Mesenchymal stem cell (in vitro differentiated cells and primary cell): ENCODE data around the gene FCHSD2.
"Not testable (repeated sequence)": the region's sequence is repeated elsewhere in the genome, so short reads cannot be mapped to it uniquely, and the experiment has no call there.

Source experiments
- DNase-seq: peaks from one replicate; pipeline ENCODE4 v3.0.0-alpha.2; 2013
- H2AFZ ChIP-seq: one replicate; pipeline ENCODE4 v1.6.1; 2013; ENCODE audit warnings: low read depth, mild to moderate bottlenecking, control low read depth, inconsistent platforms, low read length, moderate library complexity
- H2AK5ac ChIP-seq: 2 replicates; pipeline ENCODE4 v1.6.1; 2013; ENCODE audit warnings: low read length, moderate library complexity, mild to moderate bottlenecking, inconsistent platforms; ENCODE audit not compliant: severe bottlenecking
- H2BK120ac ChIP-seq: one replicate; pipeline ENCODE4 v1.6.1; 2013; ENCODE audit warnings: low read depth, mild to moderate bottlenecking, inconsistent platforms, low read length, moderate library complexity
- H2BK12ac ChIP-seq, 2 experiments: one replicate each; pipeline ENCODE4 v1.6.1; 2013; ENCODE audit warnings: inconsistent platforms in 2 of 2, low read length in 2 of 2, mild to moderate bottlenecking in 2 of 2, moderate library complexity in 2 of 2, control low read depth in 1 of 2
- H2BK15ac ChIP-seq: one replicate; pipeline ENCODE4 v1.6.1; 2013; ENCODE audit warnings: mild to moderate bottlenecking, low read depth, inconsistent platforms; ENCODE audit not compliant: poor library complexity, severe bottlenecking
- H2BK5ac ChIP-seq: 2 replicates; pipeline ENCODE4 v1.6.1; 2013; ENCODE audit warnings: low read depth, mild to moderate bottlenecking, low read length, control low read depth, inconsistent platforms; ENCODE audit not compliant: poor library complexity, severe bottlenecking
- H3K14ac ChIP-seq, 2 experiments: one replicate each; pipeline ENCODE4 v1.6.1; 2013; ENCODE audit warnings: inconsistent platforms in 2 of 2, low read length in 2 of 2, control low read depth in 1 of 2, mild to moderate bottlenecking in 1 of 2, moderate library complexity in 1 of 2
- H3K18ac ChIP-seq, 2 experiments: one replicate each; pipeline ENCODE4 v1.6.1; 2013; ENCODE audit warnings: inconsistent platforms in 2 of 2, low read length in 2 of 2, control low read depth in 1 of 2, low read depth in 1 of 2, mild to moderate bottlenecking in 1 of 2
- H3K23ac ChIP-seq, 2 experiments: one replicate each; pipeline ENCODE4 v1.6.1; 2013; ENCODE audit warnings: inconsistent platforms in 2 of 2, low read length in 2 of 2, mild to moderate bottlenecking in 2 of 2, moderate library complexity in 2 of 2, control low read depth in 1 of 2
- H3K27ac ChIP-seq: 2 replicates; pipeline ENCODE4 v1.5.1; 2013; ENCODE audit warnings: mild to moderate bottlenecking, moderate library complexity, low read length, control low read depth, inconsistent platforms; ENCODE audit not compliant: poor library complexity, severe bottlenecking
- H3K27me3 ChIP-seq, 2 experiments: 2 replicates each; pipeline versions ENCODE4 v1.6.1 to v1.7.0; 2013; ENCODE audit warnings: low read length in 2 of 2, mild to moderate bottlenecking in 2 of 2, moderate library complexity in 2 of 2, control low read depth in 1 of 2, inconsistent platforms in 1 of 2; ENCODE audit not compliant: control insufficient read depth in 1 of 2, insufficient read depth in 1 of 2
- H3K36me3 ChIP-seq, 2 experiments: 2 replicates each; pipeline versions ENCODE4 v1.6.1 to v1.7.0; 2013; ENCODE audit warnings: low read length in 2 of 2, control low read depth in 1 of 2, inconsistent platforms in 1 of 2, low read depth in 1 of 2, mild to moderate bottlenecking in 1 of 2; ENCODE audit not compliant: insufficient read depth in 2 of 2, control insufficient read depth in 1 of 2
- H3K4ac ChIP-seq, 2 experiments: one replicate each; pipeline ENCODE4 v1.6.1; 2013; ENCODE audit warnings: inconsistent platforms in 2 of 2, low read length in 2 of 2, mild to moderate bottlenecking in 2 of 2, moderate library complexity in 2 of 2, control low read depth in 1 of 2, low read depth in 1 of 2
- H3K4me1 ChIP-seq: 2 replicates; pipeline ENCODE4 v1.6.1; 2013; ENCODE audit warnings: low read depth, low read length, control low read depth; ENCODE audit not compliant: control insufficient read depth, insufficient read depth
- H3K4me2 ChIP-seq: 2 replicates; pipeline ENCODE4 v1.6.1; 2013; ENCODE audit warnings: low read length, mild to moderate bottlenecking, inconsistent platforms; ENCODE audit not compliant: poor library complexity, severe bottlenecking
- H3K4me3 ChIP-seq, 2 experiments: 2 replicates each; pipeline versions ENCODE4 v1.5.1 to v1.7.0; 2013; ENCODE audit warnings: low read length in 2 of 2, mild to moderate bottlenecking in 2 of 2, control low read depth in 1 of 2, low read depth in 1 of 2; ENCODE audit not compliant: insufficient read depth in 1 of 2
- H3K79me1 ChIP-seq: replicated peaks from 2 replicates; pipeline ENCODE4 v1.6.1; 2013; ENCODE audit warnings: mild to moderate bottlenecking, control low read depth, low read length, inconsistent platforms; ENCODE audit not compliant: poor library complexity, severe bottlenecking
- H3K9ac ChIP-seq: 2 replicates; pipeline ENCODE4 v1.7.0; 2013; ENCODE audit warnings: mild to moderate bottlenecking, low read length, moderate library complexity
- H3K9me3 ChIP-seq: 2 replicates; pipeline ENCODE4 v1.7.0; 2013; ENCODE audit warnings: mild to moderate bottlenecking, low read length; ENCODE audit not compliant: control insufficient read depth
- H4K8ac ChIP-seq: one replicate; pipeline ENCODE4 v1.6.1; 2013; ENCODE audit warnings: inconsistent platforms, mild to moderate bottlenecking, low read length, moderate library complexity
- H4K91ac ChIP-seq: one replicate; pipeline ENCODE4 v1.6.1; 2013; ENCODE audit warnings: mild to moderate bottlenecking, low read length, inconsistent platforms
- WGBS: methylation state at CpG from one replicate; pipeline ENCODE4 v1.1.7; 2013; ENCODE audit warnings: mixed read lengths; 5-methylcytosine and 5-hydroxymethylcytosine counted together

Gene FCHSD2

GRCh38 chr11:73028611-73029010, 113.5 kb downstream of the FCHSD2 start:
- Histone ChIP-seq H3K4ac (no peak overlapping the region), H3K14ac (no peak overlapping the region), H3K18ac (no peak overlapping the region), H2AK5ac (no peak overlapping the region), H3K23ac (no peak overlapping the region), H3K4me1 (no peaks in the 10 kb centered on the region), H3K27me3 (no peaks in the 10 kb centered on the region), H3K79me1 (peaks cover 37% of the 10 kb centered on the region), H2BK12ac (no peak overlapping the region), H2BK5ac (no peak overlapping the region), H3K4me2 (no peak overlapping the region), H3K27ac (no peak overlapping the region), H2AFZ (no peak overlapping the region), H2BK120ac (no peak overlapping the region), H3K4me3 (no peak overlapping the region), H3K9me3 (peaks cover 26% of the 10 kb centered on the region), H4K8ac (no peak overlapping the region), H4K91ac (no peak overlapping the region), H3K9ac (no peak overlapping the region), H2BK15ac (no peak overlapping the region), H3K36me3 (peaks cover 0 to 7% of the 10 kb centered on the region in 2 experiments)
- WGBS, result 93% methylated on average over 3 of the region's 4 CpGs
- DNase-seq, result no peak

- peaks cover 34% of the 10 kb centered on the region for H3K79me1 ChIP-seq
- H3K4me3 ChIP-seq, H3K9ac ChIP-seq, H2AK5ac ChIP-seq, H2BK5ac ChIP-seq, H3K14ac ChIP-seq, H4K91ac ChIP-seq, H2AFZ ChIP-seq, H3K27me3 ChIP-seq, H3K23ac ChIP-seq, H2BK120ac ChIP-seq, H3K4me2 ChIP-seq, H3K36me3 ChIP-seq, H2BK15ac ChIP-seq, DNase-seq, H2BK12ac ChIP-seq, H3K18ac ChIP-seq, H3K4ac ChIP-seq, H4K8ac ChIP-seq, H3K4me1 ChIP-seq, H3K27ac ChIP-seq: not testable (repeated sequence)
- 94% methylated on average over 2 of the region's 2 CpGs for WGBS
- peaks cover 26% of the 10 kb centered on the region for H3K9me3 ChIP-seq
Observed at GRCh38 chr11:73027840-73028239, 114.3 kb downstream of the FCHSD2 start.

- Histone ChIP-seq H3K4ac (no peak overlapping the region), H2AK5ac (no peak overlapping the region), H3K36me3 (peaks cover 0 to 7% of the 10 kb centered on the region in 2 experiments), H3K27ac (no peak overlapping the region), H3K9ac (no peak overlapping the region), H3K27me3 (no peaks in the 10 kb centered on the region), H2BK120ac (no peak overlapping the region), H3K9me3 (peaks cover 26% of the 10 kb centered on the region), H3K4me2 (no peak overlapping the region), H3K18ac (no peak overlapping the region), H3K14ac (no peak overlapping the region), H4K91ac (no peak overlapping the region), H2BK5ac (no peak overlapping the region), H2AFZ (no peak overlapping the region), H3K79me1 (peaks cover 32% of the 10 kb centered on the region), H3K4me3 (no peak overlapping the region), H3K23ac (no peak overlapping the region), H3K4me1 (no peaks in the 10 kb centered on the region), H4K8ac (no peak overlapping the region), H2BK15ac (no peak overlapping the region), H2BK12ac (no peak overlapping the region)
- WGBS, result 98% methylated on average over 3 of the region's 5 CpGs
- no peak for DNase-seq
Observed at GRCh38 chr11:73024639-73025038, 117.5 kb downstream of the FCHSD2 start.

- Histone ChIP-seq H3K36me3 (no peaks in the 10 kb centered on the region), H3K9ac (no peak overlapping the region), H2BK5ac (no peak overlapping the region), H3K23ac (no peak overlapping the region), H4K91ac (no peak overlapping the region), H2BK120ac (no peak overlapping the region), H2BK15ac (no peak overlapping the region), H3K27ac (no peak overlapping the region), H2BK12ac (no peak overlapping the region), H3K14ac (no peak overlapping the region), H3K4me3 (no peak overlapping the region), H3K4me2 (no peak overlapping the region), H3K4ac (no peak overlapping the region), H4K8ac (no peak overlapping the region), H3K4me1 (no peaks in the 10 kb centered on the region), H3K79me1 (peaks cover 13% of the 10 kb centered on the region), H3K18ac (no peak overlapping the region), H2AK5ac (no peak overlapping the region), H2AFZ (no peak overlapping the region), H3K9me3 (peaks cover 14% of the 10 kb centered on the region), H3K27me3 (no peaks in the 10 kb centered on the region)
- DNase-seq, result no peak
- WGBS, result 100% methylated on average over 1 of the region's 1 CpG
Observed at GRCh38 chr11:73019996-73020395, 122.1 kb downstream of the FCHSD2 start.
